HG02943 (cell line): ENCODE data around the gene SOCS6.
"Not testable (repeated sequence)": the region's sequence is repeated elsewhere in the genome, so short reads cannot be mapped to it uniquely, and the experiment has no call there.

Experiments
- ATAC-seq: cut with Tn5 transposase; IDR thresholded peaks from one replicate; pipeline ENCODE4 v1.9.1; 2021; ENCODE audit warnings: mild to moderate bottlenecking, low read depth, moderate library complexity; ENCODE audit not compliant: unreplicated experiment

SOCS6 gene

DNA sequence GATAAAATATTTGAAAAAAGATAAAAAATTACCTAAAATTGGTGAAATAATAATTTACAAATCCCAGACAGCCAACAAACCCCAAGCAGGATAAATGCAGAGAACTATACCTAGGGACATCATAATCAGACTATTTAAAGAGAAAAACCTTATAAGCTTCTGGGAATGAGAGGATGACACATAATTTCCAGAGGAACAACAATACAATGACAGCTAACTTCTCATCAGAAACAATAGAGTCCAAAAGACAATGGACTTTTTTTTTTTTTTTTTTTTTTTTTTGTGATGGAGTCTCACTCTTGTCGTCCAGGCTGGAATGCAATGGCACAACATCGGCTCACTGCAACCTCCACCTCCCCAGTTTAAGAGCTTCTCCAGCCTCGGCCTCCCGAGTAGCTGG lies 65.2 kb downstream of the SOCS6 start:
- no peak for ATAC-seq

DNA sequence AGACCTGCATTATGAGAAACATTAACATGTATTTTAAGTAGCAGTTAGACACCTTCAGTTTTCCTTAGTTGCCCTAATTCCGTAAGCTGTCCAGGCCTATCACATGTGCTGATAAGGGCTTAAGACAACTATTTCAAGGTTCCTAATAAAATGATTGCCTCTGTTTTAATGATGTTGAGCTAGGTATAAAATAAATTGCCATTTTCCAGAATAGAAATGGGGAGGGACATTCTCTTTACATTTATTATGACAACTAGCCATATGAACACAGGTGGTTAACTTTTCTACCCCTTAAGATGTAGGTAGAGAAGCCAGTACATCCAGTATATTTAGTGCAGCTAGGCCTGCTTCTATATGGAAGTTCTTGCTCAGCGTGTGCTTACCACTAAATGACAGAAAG lies 65.9 kb downstream of the SOCS6 start:
- ATAC-seq = no peak

DNA sequence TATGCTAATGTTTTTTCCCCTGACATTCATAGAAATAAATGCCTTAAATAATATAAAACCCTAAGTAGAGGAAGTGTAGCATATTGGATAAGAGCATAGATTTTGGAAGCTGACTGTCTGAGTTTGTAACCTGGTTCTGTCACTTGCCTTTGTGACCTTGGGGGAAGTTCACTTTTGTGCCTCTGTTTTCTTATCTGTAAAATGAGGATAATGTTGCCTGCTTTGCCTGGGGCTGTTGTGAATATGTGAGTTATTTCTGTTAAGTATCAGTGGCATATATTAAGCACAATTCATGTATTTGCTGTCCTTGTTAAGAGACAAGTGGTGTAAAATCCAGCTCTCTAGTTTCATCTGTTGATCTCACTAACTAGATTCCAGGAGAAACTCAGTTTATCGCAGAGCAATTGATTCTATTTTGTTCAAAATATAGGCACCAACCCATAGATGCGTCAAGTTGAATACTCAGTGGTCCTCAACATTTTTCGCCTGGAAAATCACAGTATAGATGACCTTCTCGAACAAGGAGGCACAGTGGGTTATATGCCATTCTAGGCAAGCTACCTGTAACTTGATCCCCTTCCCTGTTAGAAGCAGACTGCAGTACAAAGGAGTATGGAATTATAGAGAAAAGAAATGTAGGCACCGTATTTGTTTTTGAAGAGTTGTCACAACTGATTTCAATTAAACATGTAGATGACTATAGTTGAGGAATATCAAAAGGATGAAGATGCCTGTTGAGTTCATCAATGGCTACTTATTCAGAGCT lies 67.0 kb downstream of the SOCS6 start:
- no peak for ATAC-seq

DNA sequence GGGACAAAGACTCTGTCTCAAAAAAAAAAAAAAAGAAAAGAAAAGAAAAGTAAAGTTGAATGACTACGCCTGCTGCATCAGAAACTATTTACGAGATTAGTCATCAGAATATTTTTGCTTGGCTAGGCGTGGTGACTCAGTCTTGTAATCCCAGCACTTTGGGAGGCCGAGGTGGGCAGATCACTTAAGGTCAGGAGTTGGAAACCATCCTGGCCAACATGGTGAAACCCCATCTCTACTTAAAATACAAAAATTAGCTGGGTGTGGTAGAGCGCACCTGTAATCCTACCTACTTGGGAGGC lies 69.2 kb downstream of the SOCS6 start:
- not testable (repeated sequence) for ATAC-seq

DNA sequence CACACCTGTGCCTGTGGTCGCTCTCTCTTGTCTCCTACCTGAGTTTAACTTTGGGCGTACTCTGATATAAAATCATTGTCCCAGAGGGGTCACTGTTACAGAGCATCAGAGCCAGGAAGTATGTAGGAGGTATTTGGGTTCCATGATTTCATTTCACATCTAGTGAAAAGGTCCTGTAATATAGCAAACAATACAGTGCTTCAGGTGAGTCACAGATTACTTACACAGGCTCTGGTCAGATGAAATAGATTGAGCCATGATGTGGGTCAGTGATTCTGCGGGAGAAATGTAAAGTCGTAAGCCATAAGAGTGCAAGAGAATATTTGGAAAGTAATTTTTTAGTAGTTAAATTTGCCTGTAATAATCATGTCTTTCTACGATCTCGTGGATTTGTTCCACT lies 70.2 kb downstream of the SOCS6 start:
- no peak for ATAC-seq

DNA sequence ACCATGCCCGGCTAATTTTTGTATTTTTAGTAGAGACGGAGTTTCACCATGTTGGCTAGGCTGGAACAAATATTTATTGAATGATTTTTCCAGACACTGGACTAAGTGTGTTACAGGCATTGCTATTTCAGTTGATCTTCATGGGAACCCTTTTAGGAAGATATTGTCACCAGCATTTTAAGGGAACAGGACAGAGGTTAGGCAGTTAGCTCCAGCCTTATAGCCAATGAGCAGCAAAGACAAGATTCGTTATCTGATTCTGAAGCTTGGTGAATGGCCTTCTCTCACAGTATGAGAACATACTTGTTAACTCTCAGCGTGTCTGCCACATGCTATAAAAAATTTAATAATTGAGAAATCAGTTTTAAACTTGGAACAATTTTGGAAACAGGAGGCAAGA lies 73.4 kb downstream of the SOCS6 start:
- ATAC-seq = no peak

DNA sequence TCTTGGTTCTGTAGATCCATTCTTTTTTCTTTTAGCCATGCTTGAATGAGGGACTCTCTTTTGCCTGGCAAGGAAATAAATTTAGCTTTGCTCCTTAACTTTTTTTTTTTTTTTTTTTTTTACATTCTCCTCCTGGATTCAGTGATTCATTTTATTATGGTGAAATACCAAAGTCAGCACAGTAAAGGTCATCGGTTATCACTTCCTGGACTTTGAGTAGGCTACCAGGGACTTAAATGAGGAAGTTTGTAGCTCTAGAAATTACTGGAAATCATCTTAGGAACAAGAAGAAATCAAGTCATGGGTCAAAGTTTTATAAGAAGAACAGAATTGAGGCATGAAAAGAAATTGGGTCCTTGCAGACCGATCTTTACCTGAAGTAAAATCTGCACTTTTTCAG lies 75.0 kb downstream of the SOCS6 start:
- ATAC-seq = no peak

DNA sequence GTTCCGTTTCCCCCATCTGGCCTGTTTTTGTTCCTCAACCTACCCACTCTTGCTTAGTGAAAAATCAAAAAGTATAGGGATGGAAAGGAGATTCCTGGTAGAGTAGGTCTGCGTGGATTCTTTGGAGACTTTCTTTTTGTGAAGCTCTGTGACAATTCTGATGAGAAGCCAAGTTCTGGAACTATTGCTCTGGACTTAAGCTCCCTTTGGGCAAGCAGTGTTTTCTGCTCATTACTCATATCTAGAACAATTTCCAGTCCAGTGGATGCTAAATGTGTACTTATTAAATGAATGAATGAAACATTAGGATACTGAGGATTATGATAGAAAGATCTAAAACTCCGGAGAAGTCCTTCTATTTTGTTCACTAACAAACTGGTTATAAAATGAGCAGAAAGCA lies 76.5 kb downstream of the SOCS6 start:
- ATAC-seq = no peak

DNA sequence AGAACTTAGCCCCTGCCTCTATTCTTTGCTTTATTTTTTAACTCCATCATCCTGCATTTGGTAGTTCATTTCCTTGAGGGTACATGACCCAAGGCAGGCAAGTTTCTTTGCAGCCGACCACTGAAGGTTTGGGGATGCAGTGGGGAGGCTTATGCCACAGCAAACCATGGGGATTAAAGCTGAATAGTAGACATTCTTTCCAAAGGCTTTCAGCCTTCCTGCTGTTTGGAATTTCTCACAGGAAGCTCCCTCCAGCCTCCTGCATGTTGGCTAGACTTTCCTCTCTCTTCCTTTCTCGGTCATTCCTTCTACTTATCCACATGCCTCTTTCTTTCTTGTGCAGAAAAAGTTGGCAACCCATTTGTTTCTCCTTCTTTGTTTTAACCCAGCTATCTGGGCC lies 77.3 kb downstream of the SOCS6 start:
- ATAC-seq = no peak

DNA sequence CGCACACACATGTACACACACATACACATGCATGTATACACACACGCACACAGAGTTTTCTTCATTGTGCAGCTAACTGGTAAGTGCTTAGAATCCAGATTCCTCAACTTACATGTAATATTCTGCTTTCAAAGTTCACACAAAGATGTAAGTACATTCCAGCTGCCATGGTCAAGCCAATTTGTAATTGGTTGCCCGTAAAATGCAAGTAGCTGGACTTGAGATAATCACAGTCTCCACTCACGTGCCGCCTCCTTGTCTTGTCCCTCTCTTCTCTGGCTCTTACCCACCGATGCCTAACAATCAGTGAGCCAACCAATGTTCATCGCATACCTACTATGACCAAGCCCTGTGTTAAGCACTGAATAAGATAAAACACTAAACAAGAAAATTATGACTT lies 77.8 kb downstream of the SOCS6 start:
- no peak for ATAC-seq

DNA sequence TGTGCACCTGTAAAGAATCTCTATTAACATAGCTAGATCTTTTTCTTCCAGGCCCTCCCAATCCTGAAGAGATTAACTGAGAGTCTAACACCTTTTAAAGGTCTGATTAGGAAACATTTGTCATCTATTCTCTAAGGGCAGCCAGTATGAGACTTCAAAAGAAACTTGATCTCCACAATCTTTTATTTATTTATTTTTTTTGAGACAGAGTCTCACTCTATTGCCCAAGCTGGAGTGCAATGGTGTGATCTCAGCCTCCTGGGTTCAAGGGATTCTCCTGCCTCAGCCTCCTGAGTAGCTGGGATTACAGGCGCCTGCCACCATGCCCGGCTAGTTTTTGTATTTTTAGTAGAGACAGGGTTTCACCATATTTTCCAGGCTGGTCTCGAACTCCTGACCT lies 78.5 kb downstream of the SOCS6 start:
- not testable (repeated sequence) for ATAC-seq

DNA sequence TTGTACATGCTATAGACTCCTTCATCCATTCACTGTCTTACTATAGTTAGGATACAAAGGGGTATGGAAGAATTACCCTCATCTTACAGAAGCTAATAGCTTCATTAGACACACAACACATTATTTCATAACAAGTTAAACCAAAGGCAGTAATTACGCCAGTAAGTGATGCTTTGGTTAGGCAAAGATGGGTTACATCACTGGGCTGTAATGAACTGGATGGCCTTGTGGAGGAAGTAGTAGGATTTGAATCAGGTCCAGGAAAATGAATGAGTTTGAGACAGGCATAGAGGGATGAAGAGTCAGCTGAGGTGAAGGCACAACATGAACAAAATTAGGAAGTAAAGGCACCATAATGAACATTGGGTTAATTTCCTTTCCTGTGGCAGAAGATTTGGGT lies 80.1 kb downstream of the SOCS6 start:
- ATAC-seq = no peak

DNA sequence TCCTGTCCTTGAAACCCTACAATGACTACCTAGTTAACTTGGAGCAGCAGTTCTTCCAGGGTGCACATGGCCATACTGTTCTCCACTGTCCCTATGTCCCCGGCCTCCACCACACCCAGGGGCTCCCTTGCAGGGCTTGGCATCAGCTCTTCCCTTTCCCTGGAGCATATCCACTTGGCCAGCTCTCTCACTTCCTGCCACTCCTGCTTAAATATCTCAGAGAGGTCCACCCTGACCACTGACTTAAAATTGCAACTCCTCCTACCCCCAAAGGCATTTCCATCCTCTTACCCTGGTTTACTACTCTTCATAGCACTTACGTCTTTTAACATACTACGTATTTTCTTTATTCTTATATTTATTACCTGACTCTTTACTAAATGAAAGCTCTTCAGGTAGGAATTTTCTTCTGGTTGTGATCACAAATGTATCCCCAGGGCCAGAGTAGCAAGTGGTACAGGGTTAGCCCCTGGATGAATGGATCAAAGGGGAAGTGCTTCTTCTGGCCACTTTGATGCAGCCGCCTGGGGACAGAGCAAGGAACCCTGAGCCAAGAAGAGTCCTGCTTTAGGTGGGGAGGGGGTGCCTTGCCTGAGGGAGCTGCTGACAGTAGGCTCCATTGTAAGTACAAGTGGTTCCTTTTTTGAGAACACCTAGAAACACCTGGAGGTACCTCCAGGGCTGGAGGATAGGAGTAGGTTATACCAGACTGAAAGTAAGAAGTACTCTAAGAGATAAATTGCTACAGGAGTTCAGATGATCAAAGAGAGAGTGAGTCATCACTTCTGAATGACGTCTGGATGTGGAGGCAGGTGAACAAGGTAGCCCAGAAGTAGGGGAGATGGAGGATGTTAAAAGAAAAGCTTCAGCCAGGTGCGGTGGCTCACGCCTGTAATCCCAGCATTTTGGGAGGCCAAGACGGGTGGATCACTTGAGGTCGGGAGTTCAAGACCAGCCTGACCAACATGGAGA lies 82.2 kb downstream of the SOCS6 start:
- no peak for ATAC-seq

DNA sequence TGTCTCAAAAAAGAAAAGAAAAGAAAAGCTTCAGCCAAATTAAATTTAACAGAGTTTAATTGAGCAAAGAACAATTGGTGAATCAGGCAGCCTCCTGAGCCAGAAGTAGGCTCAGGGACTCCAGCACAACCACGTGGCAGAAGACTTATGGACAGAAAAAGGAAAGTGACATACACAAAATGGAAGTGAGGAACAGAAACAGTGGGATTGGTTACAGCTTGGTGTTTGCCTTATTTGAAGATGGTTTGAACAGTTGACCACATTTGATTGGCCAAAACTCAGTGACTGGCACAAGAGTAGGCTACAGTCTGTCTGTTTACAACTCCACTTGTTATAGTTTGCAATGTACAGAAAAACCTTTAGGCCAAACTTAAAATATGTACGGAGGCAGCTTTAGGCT lies 83.1 kb downstream of the SOCS6 start:
- ATAC-seq = no peak

DNA sequence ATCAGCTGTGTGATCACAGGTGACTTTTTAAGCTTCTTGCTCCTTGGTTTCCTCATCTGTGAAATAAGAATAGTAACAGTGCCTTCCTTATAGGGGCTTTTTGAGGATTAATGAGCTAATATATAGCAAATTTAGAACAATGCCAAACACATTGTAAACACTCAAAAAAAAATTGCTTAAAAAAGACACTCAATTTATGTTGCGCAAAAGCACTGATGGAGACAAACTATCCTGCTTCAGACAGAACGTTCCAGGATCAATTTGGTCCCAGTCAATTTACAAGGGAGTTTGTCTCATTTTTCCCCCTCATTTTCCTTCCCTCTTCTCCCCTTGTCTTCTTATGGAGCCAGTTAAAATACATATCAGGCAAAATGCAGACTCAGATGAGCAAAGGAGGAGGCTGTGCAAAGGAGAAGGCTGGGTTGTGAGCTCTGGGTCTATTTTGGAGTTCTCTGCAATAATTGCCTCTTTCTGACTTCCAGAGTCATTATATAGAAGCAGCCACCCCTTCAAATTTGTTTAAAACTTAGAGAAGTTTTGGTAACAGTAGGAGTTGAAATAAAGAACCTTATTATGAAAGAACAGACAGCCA lies 83.7 kb downstream of the SOCS6 start:
- ATAC-seq = no peak

DNA sequence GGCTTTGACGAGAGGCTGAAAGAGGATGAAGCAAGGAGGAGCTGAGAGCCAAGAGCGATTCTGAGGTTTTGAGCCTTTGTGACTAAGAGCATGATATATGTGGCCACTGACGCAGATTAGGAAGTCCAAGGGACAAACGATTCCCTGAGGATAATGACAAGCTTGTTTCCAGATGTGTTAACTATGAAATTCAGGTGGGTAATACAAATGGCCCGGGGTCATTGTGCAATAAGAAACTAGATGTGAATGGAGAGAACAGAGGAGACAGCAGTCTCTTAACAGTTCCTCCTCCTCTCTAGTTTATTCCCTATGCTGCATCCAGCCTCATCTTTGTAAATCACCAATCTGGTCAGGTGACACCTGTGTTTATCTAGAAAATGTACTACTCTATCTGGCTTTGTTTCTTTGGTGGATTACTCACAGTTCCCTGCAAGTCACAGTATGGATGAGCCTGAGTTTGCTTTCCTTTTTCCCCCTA lies 84.2 kb downstream of the SOCS6 start:
- ATAC-seq = no peak

DNA sequence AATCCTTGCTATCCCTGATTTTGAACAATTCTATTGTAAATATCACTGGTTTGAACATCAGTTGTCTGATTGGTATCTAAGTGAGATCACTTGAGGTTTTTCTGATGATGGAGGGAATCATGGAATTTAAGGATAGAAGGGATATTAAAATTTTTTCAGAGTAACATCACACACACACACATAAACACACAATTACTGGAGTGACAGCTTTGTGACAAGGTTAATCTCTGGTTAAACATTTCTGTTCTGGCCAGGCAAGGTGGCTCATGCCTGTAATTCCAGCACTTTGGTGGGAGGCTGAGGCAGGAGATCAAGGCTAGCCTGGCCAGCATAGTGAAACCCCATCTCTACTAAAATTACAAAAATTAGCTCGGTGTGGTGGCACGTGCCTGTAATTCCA lies 85.3 kb downstream of the SOCS6 start:
- ATAC-seq = no peak

DNA sequence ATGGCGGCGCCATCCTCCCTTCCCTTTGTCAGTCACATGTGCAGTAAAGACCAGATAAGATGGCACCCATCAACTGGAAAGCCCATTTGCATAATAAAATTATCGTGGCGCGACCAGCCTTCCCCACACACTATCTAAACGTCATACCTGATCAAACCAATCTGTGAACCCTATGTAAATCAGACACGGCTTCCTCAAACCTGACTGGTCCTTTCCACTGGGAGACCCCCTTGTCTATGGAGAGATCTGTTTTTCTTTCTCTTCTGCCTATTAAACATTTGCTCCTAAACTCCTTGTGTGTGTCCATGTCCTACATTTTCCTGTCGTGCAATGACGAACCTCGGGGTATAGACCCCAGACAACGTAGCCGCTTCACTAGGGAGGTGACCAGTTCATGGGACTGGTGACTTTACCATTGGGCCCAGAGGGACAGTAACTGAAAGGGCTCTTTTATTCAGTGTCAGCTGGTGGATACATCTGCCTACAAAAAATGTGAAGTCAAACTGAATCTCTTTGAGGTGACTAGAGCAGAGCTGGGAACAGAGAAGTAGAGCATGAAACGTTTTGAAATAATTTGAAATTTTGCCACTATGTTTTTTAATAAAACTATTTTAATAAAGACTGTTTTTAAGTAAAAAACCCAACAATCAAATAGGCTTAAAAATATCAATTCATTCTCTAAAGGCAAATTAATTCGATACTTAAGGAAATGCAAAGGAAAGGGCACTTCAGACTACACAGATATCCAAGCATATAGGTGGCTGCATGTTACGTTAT lies 87.5 kb downstream of the SOCS6 start:
- no peak for ATAC-seq

DNA sequence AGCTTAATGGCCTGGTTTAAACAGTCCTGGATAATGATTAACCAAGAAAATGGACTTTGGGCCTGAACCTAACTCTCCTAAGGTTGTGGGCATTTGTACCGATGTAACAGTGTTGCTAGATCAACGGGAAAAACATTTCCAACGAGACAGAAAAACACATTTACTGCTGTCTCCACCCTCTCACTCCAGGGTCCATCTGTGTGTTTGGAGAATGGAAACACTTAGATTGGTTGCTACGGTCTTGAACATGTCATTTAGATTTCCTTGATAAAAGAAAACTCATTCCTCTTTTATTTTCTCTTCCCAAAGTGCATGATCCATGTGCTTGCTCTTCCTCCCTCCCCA lies 88.0 kb downstream of the SOCS6 start:
- no peak for ATAC-seq

DNA sequence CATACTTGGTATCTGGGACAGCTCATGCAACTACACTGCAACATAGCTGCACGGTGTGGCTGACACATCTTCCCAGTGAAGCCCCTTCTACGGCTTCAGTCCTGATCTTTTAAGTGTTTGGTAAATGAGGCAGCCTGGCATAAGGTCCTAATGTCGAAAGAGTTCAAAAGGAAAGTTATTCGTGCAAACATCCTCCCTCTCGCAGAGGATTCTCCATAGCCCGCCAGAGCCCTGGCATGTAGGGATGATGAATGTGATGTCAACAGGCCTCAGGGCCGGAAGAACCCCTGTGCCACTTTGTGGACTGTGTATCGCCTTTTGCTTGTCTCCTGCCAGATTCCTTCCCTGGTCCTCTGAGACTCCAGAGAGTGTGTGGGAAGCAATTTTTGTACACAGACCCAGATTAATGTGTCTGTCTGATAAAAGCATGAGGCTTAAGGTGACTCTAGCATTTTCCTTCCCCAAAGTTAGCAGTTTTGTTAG lies 88.5 kb downstream of the SOCS6 start:
- no peak for ATAC-seq
